WI38 (cell line): ENCODE measurements around the gene PRND.

Source experiments
- H3K4me3 ChIP-seq: 2 replicates; pipeline ENCODE4 v1.5.1; 2011; ENCODE audit warnings: low read depth, mild to moderate bottlenecking, control low read depth, low read length
- TF ChIP-seq, protein P1 (sequence below): IDR thresholded peaks from 2 replicates; pipeline ENCODE4 v1.5.1; 2012; ENCODE audit warnings: low read depth, mild to moderate bottlenecking, control low read depth, low read length

Gene PRND, protein sequence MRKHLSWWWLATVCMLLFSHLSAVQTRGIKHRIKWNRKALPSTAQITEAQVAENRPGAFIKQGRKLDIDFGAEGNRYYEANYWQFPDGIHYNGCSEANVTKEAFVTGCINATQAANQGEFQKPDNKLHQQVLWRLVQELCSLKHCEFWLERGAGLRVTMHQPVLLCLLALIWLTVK

DNA sequence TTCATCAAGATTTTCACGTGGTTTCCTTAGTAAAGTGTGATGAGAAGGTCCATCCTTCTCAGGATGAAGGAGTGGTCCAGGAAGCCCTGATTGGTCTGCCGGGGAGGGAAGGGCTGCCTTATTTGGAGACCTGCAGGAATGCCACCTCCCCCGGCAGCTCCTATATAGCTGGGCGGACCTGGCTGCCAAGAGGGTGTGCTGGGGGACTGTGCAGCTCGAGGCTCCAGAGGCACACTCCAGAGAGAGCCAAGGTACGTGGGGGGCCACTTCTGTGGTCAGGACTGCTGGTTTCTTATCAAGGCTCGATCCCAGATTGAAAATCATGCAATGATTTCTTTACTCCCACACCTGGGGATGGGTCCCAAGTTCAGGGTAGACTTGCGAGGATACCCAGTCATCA, at the start of gene PRND:
PRND (plus strand) TSS at position 191 of the 400 bp plus-strand sequence. CDS start 2,643 bp downstream, outside the sequence.
- TF ChIP-seq, protein P1, sequence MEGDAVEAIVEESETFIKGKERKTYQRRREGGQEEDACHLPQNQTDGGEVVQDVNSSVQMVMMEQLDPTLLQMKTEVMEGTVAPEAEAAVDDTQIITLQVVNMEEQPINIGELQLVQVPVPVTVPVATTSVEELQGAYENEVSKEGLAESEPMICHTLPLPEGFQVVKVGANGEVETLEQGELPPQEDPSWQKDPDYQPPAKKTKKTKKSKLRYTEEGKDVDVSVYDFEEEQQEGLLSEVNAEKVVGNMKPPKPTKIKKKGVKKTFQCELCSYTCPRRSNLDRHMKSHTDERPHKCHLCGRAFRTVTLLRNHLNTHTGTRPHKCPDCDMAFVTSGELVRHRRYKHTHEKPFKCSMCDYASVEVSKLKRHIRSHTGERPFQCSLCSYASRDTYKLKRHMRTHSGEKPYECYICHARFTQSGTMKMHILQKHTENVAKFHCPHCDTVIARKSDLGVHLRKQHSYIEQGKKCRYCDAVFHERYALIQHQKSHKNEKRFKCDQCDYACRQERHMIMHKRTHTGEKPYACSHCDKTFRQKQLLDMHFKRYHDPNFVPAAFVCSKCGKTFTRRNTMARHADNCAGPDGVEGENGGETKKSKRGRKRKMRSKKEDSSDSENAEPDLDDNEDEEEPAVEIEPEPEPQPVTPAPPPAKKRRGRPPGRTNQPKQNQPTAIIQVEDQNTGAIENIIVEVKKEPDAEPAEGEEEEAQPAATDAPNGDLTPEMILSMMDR = no peak
- H3K4me3 ChIP-seq = no peak within 1 kb of the TSS

DNA sequence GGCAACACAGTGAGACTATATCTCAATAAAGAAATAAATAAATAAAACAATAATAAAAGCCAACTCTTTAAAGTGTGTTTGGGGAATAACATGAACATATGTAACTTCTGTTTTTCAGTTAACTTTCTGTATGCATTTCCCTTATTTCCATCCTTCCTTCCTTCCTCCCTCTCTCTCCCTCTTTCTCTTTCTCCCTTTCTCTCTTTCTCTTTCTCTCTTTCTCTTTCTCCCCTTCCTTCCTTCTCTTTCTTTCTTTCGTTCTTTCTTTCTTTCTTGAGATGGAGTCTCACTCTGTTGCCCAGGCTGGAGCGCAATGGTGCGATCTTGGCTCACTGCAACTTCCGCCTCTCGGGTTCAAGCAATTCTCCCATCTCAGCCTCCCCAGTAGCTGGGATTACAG, 48.8 kb upstream of the PRND start:
- TF ChIP-seq, protein P1 = no peak
- no peak overlapping the region for H3K4me3 ChIP-seq

DNA sequence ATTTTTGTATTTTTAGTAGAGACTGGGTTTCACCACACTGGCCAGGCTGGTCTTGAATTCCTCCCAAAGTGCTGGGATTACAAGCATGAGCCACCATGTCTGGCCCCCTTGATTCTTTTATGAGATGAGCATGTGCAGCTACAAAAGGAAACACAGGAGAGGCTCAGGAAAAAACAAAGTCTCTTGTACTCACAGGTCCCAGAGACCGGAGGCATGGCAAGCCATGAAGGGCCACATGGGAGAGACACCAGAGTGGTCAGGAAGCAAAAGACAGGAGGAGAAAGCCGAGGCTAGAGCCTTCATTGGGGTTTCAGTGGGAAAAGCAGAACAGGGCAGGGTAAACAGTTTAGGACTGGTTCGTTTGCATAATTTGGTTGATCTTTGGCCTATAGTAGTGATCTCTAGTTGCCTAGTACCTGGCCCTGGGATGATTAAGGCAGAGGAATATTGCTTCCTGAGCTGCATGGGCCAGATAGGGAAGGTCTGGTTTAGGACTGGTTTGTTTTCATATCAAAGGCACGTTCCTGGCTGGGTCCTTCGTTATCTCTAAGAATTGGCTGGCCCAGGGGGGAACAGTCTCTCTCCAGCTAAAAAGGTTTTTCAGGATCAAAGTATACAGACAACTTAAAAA, 48.2 kb upstream of the PRND start:
- H3K4me3 ChIP-seq = no peak overlapping the region
- TF ChIP-seq, protein P1 = no peak

DNA sequence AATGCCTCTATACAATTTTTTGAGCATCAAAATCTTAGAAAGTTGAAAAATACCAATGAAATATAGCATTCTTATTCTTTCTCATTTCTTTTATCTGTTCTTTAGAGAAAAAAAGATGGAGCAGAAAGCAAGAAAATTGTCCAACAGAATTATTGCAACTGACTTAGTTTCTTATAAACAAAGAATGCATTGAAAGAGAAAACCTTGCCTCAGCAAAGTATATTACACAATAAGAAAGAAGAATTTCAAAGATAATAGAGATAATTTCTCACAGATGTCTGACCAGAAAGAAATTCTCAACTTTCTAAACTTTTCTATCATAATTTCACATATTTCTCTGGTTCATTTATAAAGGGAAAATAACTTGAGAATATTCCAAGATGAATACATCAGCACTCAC, 47.0 kb upstream of the PRND start:
- TF ChIP-seq, protein P1 = no peak
- H3K4me3 ChIP-seq = no peak overlapping the region

DNA sequence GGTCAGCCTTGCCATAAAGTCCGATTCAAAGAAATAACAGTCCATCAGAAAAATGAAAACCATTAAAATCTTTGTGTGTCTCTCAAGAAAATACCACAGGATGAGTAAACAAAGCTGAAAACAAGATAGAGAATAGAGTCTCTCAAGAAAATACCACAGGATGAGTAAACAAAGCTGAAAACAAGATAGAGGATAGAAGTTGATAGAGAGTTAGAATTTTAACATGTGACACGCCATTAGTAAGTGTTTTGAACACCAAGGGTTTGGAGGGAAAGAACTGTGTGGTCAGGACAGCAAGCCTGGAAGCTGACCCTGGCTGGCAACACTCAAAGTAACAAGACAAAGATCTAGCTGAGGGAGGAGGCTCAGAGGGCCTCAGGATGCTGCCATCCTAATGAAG, 43.9 kb upstream of the PRND start:
- H3K4me3 ChIP-seq = no peak overlapping the region
- TF ChIP-seq, protein P1 = no peak

DNA sequence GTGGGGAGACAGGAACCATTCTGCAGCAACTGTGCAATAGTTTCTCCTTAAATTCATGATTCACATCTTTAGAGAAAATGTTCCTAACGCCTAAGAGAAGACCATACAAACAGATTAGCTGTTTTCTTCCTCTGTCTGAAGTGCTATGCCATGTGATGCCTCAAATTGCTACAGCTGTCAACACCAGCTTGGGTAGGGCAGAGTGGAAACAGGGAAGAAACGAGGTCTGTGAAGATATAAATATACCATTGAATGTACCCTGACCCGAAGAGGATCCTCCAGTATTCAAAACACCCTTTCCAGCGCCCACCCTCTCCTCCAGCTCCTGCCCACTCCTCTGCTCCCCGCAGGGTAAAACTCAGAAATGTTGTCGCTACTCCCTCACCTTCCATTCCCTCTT, 40.3 kb upstream of the PRND start:
- TF ChIP-seq, protein P1 = no peak

DNA sequence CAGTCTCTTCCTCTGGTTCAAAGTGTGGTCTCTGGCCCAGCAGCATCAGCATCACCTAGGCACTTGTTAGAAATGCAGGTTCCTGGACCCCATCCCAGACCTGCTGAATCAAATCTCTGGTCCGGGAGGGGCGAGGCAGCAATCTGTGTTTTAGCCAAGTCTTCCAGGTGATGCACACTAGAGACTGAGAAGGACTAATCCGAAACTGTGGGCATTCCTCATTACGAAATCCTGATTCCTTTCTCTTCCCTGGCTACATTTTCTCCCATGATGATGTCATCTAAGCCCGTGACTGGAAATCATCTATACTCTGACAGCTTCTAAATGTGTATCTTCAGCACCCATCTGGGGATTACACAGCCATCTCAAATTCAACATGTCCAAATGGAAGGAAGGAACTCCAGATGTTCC, 39.7 kb upstream of the PRND start:
- TF ChIP-seq, protein P1 = no peak

More for the DNA sequence above, 40.3 kb upstream of the PRND start:
- H3K4me3 ChIP-seq = no peak overlapping the region

More for the DNA sequence above, 39.7 kb upstream of the PRND start:
- H3K4me3 ChIP-seq = no peak overlapping the region
